HG03558 (cell line): ENCODE data around the gene LRSAM1.
"Not testable (repeated sequence)": the region's sequence is repeated elsewhere in the genome, so short reads cannot be mapped to it uniquely, and the experiment has no call there.

ENCODE experiments used
- ATAC-seq: cut with Tn5 transposase; IDR thresholded peaks from one replicate; pipeline ENCODE4 v1.9.1; 2021; ENCODE audit warnings: moderate number of reproducible peaks; ENCODE audit not compliant: unreplicated experiment; ENCODE audit errors: extremely low read depth

The LRSAM1 gene

GRCh38 chr9:127455324-127455992, 4.1 kb downstream of the LRSAM1 start:
- no peak for ATAC-seq

GRCh38 chr9:127457191-127457878, 6.0 kb downstream of the LRSAM1 start:
- ATAC-seq = no peak

GRCh38 chr9:127458921-127459320, 7.6 kb downstream of the LRSAM1 start:
- no peak for ATAC-seq

GRCh38 chr9:127463382-127463781, 12.1 kb downstream of the LRSAM1 start:
- ATAC-seq = no peak

DNA sequence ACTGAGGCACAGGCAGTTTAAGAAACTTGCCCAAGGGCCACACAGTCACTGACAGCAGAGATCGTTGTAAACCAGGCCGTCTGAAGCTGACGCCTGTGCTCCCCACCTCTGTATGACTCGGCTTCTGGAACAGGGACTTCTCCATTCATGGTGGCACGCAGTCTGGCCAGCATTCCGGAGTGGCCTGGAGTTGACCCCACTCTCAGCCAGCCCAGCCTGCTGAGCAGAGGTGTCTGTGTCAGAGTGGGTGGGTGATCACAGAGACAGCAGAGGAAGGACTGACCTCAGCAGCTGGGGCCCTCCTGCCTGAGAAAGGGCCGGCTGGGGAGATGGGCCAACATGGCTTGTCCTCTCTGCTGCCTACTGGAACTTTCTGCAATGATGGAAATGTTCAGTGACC, 12.6 kb downstream of the LRSAM1 start:
- ATAC-seq = no peak

- ATAC-seq = not testable (repeated sequence)
Observed at GRCh38 chr9:127466407-127466917, 15.2 kb downstream of the LRSAM1 start.

GRCh38 chr9:127467621-127468020, 16.3 kb downstream of the LRSAM1 start:
- ATAC-seq = no peak

- no peak for ATAC-seq
Observed at GRCh38 chr9:127470662-127471061, 19.4 kb downstream of the LRSAM1 start.

- ATAC-seq = no peak
Observed at GRCh38 chr9:127473501-127473900, 22.2 kb downstream of the LRSAM1 start.

DNA sequence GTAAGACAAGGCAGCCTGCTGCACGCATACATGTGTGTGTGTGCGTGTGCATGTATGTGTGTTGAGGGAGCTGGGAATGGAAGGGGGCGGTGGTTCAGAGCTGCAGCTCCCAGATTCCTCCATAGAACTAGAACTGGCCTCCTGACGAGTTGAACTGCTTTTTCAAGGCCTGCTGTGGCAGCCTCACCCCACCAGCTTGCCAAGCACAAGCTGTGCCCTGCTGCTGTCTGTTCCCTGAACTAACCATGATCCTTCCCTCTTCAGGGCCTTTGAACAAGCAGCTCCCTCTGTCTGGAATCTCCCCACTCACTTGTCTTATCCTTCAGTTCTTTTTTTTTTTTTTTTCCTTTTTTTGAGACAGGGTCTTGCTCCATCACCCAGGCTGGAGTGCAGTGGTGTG, 22.6 kb downstream of the LRSAM1 start:
- no peak for ATAC-seq

DNA sequence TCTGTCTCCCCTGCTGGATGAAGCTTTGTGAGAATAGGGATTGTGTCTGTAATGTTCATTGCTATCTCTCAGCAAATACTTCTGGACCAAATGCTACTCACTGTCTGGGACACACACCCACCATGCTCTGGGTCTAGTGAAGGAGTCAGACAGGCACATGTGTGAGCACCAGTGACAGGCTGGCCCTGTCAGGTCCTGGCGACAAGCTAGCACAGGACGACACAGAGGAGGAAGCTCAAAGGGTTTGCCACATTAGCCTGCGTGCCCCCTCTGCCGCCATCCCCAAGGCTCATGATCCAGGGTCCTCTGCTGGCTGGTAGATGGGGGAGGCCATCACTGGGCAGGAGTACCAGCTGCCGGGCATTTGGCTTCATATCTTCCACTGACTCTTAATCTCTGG, 23.3 kb downstream of the LRSAM1 start:
- ATAC-seq = no peak

GRCh38 chr9:127479507-127480081, 28.3 kb downstream of the LRSAM1 start:
- no peak for ATAC-seq

- ATAC-seq = no peak
Observed at GRCh38 chr9:127482662-127483061, 31.4 kb downstream of the LRSAM1 start.

- no peak for ATAC-seq
Observed at GRCh38 chr9:127485995-127486394, 34.7 kb downstream of the LRSAM1 start.

GRCh38 chr9:127488946-127489345, 37.6 kb downstream of the LRSAM1 start:
- ATAC-seq = no peak

- ATAC-seq = no peak
Observed at GRCh38 chr9:127489471-127490115, 38.3 kb downstream of the LRSAM1 start.

- ATAC-seq = no peak
Observed at GRCh38 chr9:127490535-127491230, 39.4 kb downstream of the LRSAM1 start.

DNA sequence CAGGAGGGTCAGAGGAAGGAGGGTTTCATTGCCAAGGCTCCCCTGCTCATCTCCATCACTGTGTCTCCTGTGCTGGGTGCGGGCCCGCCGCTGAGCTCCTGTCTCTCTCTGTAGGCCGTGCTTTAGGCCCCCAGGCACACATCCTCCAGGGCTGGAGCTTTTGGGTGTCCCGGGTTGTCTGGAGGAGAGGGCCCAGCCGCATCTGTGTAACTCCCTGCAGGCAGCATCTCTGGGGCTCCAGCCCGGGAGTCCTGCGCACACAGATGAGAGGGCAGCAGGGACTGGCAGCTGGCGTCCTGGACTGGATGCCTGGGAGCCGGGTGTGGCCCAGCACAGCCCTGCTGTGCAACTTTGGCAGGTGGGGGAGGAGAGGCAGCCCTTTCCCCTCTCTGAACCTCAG, 40.2 kb downstream of the LRSAM1 start:
- no peak for ATAC-seq

- no peak for ATAC-seq
Observed at GRCh38 chr9:127492616-127493015, 41.3 kb downstream of the LRSAM1 start.

DNA sequence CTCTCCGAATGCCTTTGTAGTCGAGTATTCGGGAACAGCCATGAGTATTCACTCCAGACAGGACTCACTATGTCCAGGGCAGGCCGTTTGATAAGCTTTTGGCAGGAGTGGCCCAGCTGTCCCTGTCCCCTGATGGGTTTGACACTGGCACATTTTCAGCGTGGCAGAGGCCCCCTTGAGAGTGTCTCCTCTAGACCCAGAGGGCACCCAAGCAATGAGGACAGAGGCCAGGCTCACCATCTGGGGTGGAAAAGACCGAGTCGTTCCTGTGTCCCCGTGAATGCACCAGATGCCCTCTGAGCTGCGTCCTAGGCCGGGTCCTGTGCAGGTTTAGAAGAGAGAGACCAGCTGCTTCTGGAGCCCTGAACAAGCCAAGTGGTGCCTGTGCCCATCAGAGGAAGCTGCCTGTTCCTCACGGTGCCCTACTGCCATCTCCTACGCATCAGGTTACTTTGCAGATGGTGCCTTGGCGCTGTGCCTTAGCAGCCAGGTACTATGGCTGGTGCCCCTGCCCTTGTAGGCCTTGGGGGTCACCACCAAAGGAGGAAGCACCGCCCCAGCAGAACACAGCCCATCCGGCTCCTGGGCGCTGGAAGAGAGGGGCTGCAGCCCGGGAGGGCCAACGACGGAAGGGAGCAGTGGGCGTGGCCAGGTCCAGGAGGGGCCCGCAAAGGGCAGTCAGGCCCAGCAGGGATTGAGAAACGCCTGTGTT, 42.4 kb downstream of the LRSAM1 start:
- ATAC-seq = no peak
